Upper lobe of left lung (tissue), 6 donors: Measurements from ENCODE around the gene DGCR8. TPM values are rescaled to one million over a fixed set of nuclear protein-coding genes. Genes with fewer than 3 reads are reported as not detected.

Experiments
- ATAC-seq, 2 donors: fragments of 200-7000 bp; cut with Tn5 transposase; one replicate each; pipeline ENCODE4 v1.9.1; 2022; ENCODE audit warnings: mild to moderate bottlenecking in 2 of 2, moderate library complexity in 2 of 2; ENCODE audit not compliant: low FRiP score in 2 of 2
- DNase-seq, 2 donors: peaks; one replicate each; pipeline ENCODE4 v3.0.0-alpha.2; 2019 to 2020
- H3K27ac ChIP-seq, 4 donors: fragments of 200-600 bp; sonication (generic); one replicate each; pipeline ENCODE4 v1.5.1; 2016 to 2019
- H3K27me3 ChIP-seq, 4 donors: fragments of 200-600 bp; sonication (generic); one replicate each; pipeline ENCODE4 v1.5.1; 2017 to 2019
- H3K36me3 ChIP-seq, 4 donors: fragments of 200-600 bp; sonication (generic); one replicate each; pipeline ENCODE4 v1.5.1; 2016 to 2019
- H3K4me1 ChIP-seq, 4 donors: fragments of 200-600 bp; sonication (generic); one replicate each; pipeline ENCODE4 v1.5.1; 2018 to 2019
- H3K4me3 ChIP-seq, 4 donors: fragments of 200-600 bp; sonication (generic); one replicate each; pipeline ENCODE4 v1.5.1; 2017 to 2019; ENCODE audit warnings: mild to moderate bottlenecking in 2 of 4, moderate library complexity in 1 of 4
- H3K9me3 ChIP-seq, 4 donors: fragments of 200-600 bp; sonication (generic); one replicate each; pipeline ENCODE4 v1.5.1; 2018 to 2019
- EP300 ChIP-seq, 4 donors: sonication (generic); formaldehyde crosslinking; IDR thresholded peaks; one replicate each; pipeline ENCODE4 v1.5.1; 2017; ENCODE audit warnings: antibody characterized with exemption in 4 of 4, control low read depth in 2 of 4
- POLR2A ChIP-seq, 4 donors: fragments of 450-650 bp; IDR thresholded peaks; one replicate each; pipeline ENCODE4 v1.5.1; 2016 to 2017; ENCODE audit warnings: antibody characterized with exemption in 4 of 4, mild to moderate bottlenecking in 2 of 4
- POLR2AphosphoS5 ChIP-seq, 2 donors: sonication (generic); formaldehyde crosslinking; IDR thresholded peaks; one replicate each; pipeline ENCODE4 v1.5.1; 2017; ENCODE audit warnings: antibody characterized with exemption in 2 of 2
- WGBS, 2 donors: methylation state at CpG; one replicate each; pipeline ENCODE4 v1.1.5; 2017 to 2018; 5-methylcytosine and 5-hydroxymethylcytosine counted together
- total RNA-seq, 6 donors: library from RNA; depleted of rRNA in 4 of 6; stranded (reverse); fragments of >200 nt in 4 of 6; gene quantifications; one replicate each; pipeline versions ENCODE4 v1.1.0 to v1.2.1, GENCODE V29; 2016 to 2021
- TF ChIP-seq, protein P1 (sequence below), 6 experiments: fragments of 450-650 bp in 4 of 6; fragments of 200-600 bp in 2 of 6; sonication (generic) in 2 of 6; IDR thresholded peaks; one replicate each; pipeline ENCODE4 v1.5.1; 2016 to 2019; ENCODE audit warnings: antibody characterized with exemption in 6 of 6
- donor health status: DM: no; HTN: no; CAD: no; lungs with moderate emphysema.
- donor health status: DM: no; HTN: yes; CAD: no; lungs with severe emphysema.

The DGCR8 gene
- total RNA-seq, 6 donors from 2014 or later: 27.7 to 95.3 (median 33.1) TPM

DNA sequence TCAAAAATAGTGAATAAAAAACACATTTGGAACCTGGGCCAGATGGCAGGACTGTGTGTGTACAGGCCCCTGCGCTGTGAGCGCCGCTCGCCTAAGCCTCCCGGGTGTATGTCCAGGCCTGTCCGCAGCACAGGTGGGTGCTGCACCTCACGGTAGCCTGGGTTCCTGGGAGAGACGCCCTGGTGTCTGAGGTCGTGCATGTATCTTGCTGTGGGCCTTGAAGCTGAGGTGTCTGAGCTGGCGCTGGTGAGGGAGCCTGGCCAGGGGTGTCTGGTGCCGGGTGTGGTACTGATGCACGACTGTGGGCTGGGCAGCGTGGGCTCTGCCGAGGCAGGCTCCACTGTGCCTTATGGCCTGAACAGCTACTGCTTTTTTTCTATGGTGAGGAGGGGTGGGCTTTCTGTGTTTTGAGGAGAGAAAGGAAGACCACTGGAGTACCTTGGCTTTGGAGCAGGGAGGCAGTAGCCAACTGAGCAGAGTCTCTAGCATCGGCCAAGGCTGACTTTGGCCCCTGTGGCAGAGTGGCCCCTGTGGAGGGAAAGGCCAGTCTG is 47.4 kb downstream of the DGCR8 start:
- Histone ChIP-seq H3K27ac (no peak overlapping the region), H3K4me1 (peaks cover under 1 to 16% (median 7%) of the 10 kb centered on the region in 4 donors), H3K4me3 (no peak overlapping the region), H3K27me3 (no peaks in the 10 kb centered on the region), H3K9me3 (no peaks in the 10 kb centered on the region), H3K36me3 (peaks cover 0 to 46% (median 36%) of the 10 kb centered on the region in 4 donors)
- DNase-seq: peak in 1 of 2 donors; percentile 63
- no peak for TF ChIP-seq POLR2AphosphoS5 (IDR thresholded peaks at IDR 0.05)
- TF ChIP-seq, protein P1, sequence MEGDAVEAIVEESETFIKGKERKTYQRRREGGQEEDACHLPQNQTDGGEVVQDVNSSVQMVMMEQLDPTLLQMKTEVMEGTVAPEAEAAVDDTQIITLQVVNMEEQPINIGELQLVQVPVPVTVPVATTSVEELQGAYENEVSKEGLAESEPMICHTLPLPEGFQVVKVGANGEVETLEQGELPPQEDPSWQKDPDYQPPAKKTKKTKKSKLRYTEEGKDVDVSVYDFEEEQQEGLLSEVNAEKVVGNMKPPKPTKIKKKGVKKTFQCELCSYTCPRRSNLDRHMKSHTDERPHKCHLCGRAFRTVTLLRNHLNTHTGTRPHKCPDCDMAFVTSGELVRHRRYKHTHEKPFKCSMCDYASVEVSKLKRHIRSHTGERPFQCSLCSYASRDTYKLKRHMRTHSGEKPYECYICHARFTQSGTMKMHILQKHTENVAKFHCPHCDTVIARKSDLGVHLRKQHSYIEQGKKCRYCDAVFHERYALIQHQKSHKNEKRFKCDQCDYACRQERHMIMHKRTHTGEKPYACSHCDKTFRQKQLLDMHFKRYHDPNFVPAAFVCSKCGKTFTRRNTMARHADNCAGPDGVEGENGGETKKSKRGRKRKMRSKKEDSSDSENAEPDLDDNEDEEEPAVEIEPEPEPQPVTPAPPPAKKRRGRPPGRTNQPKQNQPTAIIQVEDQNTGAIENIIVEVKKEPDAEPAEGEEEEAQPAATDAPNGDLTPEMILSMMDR (IDR thresholded peaks at IDR 0.05): no peak
- no peak for TF ChIP-seq POLR2A (IDR thresholded peaks at IDR 0.05)
- TF ChIP-seq EP300 (IDR thresholded peaks at IDR 0.05): no peak
- 86 to 93% methylated on average over 11 to 14 of the region's 15 CpGs for WGBS, 2 donors
- no peak for ATAC-seq

DNA sequence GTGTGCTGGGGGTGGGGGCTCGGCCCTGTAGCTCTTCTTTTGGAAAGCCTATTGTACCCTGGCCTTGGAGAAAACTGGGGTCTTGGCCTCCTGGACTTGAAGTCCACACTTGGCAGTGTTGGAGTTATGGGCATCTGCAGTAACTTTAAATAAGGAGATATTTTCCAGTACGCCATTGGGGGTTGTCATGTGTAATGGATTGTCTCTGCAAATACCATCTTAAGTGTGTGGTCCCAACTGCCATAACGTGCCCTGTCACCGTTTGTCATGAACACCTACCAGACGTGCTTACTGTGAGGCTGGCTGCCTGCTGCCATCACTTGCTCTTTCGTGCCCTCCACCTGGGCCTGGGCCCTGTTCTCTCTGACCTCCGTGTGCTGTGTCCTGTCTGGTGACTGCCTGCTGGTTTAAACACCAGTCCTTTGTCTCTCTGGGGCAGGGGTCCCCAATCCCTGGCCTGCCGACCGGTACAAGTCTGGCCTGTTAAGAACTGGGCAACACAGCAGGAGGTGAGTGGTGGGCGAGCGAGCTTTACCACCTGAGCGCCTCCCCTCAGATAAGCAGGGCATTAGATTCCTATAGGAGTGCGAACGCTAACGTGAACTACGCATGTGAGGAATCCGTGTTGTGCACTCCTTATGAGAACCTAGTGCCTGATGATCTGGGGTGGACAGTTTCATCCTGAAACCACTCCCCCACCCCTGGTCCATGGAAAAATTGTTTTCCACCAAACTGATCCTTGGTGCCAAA is 48.0 kb downstream of the DGCR8 start:
- TF ChIP-seq, protein P1 (IDR thresholded peaks at IDR 0.05): no peak
- TF ChIP-seq EP300 (IDR thresholded peaks at IDR 0.05) (no peak), POLR2AphosphoS5 (IDR thresholded peaks at IDR 0.05) (no peak), POLR2A (IDR thresholded peaks at IDR 0.05) (no peak)
- Histone ChIP-seq H3K27ac (no peak overlapping the region), H3K36me3 (peaks cover 0 to 45% (median 35%) of the 10 kb centered on the region in 4 donors), H3K9me3 (no peaks in the 10 kb centered on the region), H3K4me1 (peaks cover 7 to 22% (median 14%) of the 10 kb centered on the region in 4 donors), H3K27me3 (no peaks in the 10 kb centered on the region), H3K4me3 (no peak overlapping the region)
- 80 to 83% methylated on average over 16 of the region's 17 CpGs for WGBS, 2 donors
- no peak for ATAC-seq
- DNase-seq: peak in 1 of 2 donors; percentile 26

DNA sequence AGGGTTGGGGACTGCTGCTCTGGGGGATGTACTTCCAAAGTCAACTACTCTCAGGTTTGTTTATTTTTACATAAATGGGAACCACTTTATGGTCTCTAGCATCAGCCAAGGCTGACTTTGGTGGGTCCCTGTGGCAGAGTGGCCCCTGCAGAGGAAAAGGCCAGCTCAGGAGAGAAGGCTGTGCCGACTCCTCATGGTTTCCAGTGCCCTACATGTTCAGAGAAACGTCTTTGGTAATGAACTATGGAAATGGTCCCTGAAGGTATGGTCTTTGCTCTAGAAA is 48.5 kb downstream of the DGCR8 start:
- ATAC-seq: no peak
- H3K9me3 ChIP-seq: no peaks in the 10 kb centered on the region
- H3K36me3 ChIP-seq: peaks cover 0 to 42% (median 34%) of the 10 kb centered on the region in 4 donors
- WGBS, 2 donors: 60 to 65% methylated on average over 2 of the region's 2 CpGs
- no peaks in the 10 kb centered on the region for H3K27me3 ChIP-seq
- peaks cover 13 to 27% (median 19%) of the 10 kb centered on the region in 4 donors for H3K4me1 ChIP-seq
- no peak overlapping the region for H3K4me3 ChIP-seq
- no peak for DNase-seq
- no peak overlapping the region for H3K27ac ChIP-seq
- TF ChIP-seq POLR2AphosphoS5 (IDR thresholded peaks at IDR 0.05): no peak
- TF ChIP-seq, protein P1 (IDR thresholded peaks at IDR 0.05): no peak
- no peak for TF ChIP-seq EP300 (IDR thresholded peaks at IDR 0.05)
- TF ChIP-seq POLR2A (IDR thresholded peaks at IDR 0.05): no peak

DNA sequence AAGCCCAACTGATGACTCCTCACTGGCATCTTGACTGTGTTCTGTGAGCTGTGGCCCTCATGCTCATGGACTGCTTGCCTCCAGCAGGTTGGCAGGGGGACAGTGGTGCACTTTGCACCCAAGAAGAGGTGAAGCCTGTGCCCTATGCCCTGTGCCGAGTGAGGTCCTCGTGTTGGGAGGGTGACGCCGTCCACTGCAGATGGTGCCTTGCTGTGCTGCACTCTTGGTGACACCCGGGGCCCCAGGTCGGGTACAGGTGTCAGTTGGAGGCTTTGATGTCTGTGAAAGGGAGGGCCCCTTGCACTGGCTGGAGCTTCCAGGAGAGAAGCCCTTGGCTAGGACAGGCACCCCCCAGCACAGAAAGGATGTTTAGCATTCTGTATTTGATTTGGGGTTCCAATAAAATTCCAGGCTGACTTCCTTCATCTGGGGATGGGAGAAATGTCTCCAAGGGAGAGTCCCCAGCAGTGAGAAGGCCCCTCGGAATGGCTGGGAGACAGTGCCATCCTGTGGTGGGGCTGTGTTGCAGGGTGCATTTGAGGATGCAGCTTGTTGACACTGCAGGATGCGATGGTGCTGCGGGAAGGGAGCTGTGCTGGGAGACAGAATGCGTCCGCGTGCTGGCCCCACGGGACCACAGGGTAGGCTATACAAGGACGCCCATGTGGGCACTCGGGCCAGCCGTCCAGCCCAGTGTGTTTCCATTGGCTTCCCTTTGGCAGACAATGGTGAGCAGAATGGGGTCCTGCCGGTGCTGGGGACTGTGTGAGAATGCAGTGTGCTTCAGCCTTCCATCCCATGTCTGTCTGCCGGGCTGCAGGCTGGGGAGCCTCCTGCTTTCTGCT is 49.1 kb downstream of the DGCR8 start:
- H3K9me3 ChIP-seq: no peaks in the 10 kb centered on the region
- H3K27ac ChIP-seq: no peak overlapping the region
- peaks cover 18 to 33% (median 25%) of the 10 kb centered on the region in 4 donors for H3K4me1 ChIP-seq
- 38 to 50% methylated on average over 14 to 18 of the region's 18 CpGs for WGBS, 2 donors
- TF ChIP-seq EP300 (IDR thresholded peaks at IDR 0.05) (no peak), POLR2A (IDR thresholded peaks at IDR 0.05) (no peak), POLR2AphosphoS5 (IDR thresholded peaks at IDR 0.05) (no peak)
- TF ChIP-seq, protein P1 (IDR thresholded peaks at IDR 0.05): peak in 2 of 6 experiments; percentile 17 to 27
- peak in 1 of 2 donors; percentile 52 for DNase-seq
- no peak overlapping the region for H3K4me3 ChIP-seq
- H3K36me3 ChIP-seq: peaks cover 0 to 37% (median 30%) of the 10 kb centered on the region in 4 donors
- no peak for ATAC-seq
- H3K27me3 ChIP-seq: no peaks in the 10 kb centered on the region
